GM23338 (cell line): ENCODE data around the gene AARS2.

Experiments
- CTCF ChIP-seq, 2 experiments: fragments of 200-600 bp in 1 of 2; sonication (generic) in 1 of 2; conservative IDR thresholded peaks; 2 replicates each; pipeline versions ENCODE4 v1.5.1 to v1.6.1; 2016 to 2017; ENCODE audit warnings: antibody characterized with exemption in 2 of 2, low read depth in 2 of 2, mild to moderate bottlenecking in 2 of 2, moderate library complexity in 1 of 2
- ETS1 ChIP-seq: IDR thresholded peaks from 2 replicates; pipeline ENCODE4 v1.6.1; 2016; ENCODE audit warnings: antibody characterized with exemption
- EZH2 ChIP-seq: fragments of 200-600 bp; sonication (generic); IDR thresholded peaks from one replicate; pipeline ENCODE4 v1.8.0; 2017; ENCODE audit warnings: antibody characterized with exemption, mild to moderate bottlenecking, low read depth; ENCODE audit not compliant: unreplicated experiment
- EZH2phosphoT487 ChIP-seq: fragments of 200-600 bp; sonication (generic); IDR thresholded peaks from one replicate; pipeline ENCODE4 v1.8.1; 2018; ENCODE audit warnings: antibody characterized with exemption; ENCODE audit not compliant: unreplicated experiment
- POLR2AphosphoS5 ChIP-seq: IDR thresholded peaks from 2 replicates; pipeline ENCODE4 v1.6.1; 2016; ENCODE audit warnings: antibody characterized with exemption, low read depth
- REST ChIP-seq: IDR thresholded peaks from one replicate; pipeline ENCODE4 v1.6.1; 2018; ENCODE audit warnings: antibody characterized with exemption; ENCODE audit not compliant: unreplicated experiment

GRCh38 chr6:44311767-44312166 lies 1.4 kb downstream of the AARS2 start:
- TF ChIP-seq ETS1 (no peak), CTCF (conservative IDR thresholded peaks at IDR 0.05; ENCODE audit: low read depth in 2 of 2) (no peak), EZH2 (no peak), POLR2AphosphoS5 (no peak), REST (no peak), EZH2phosphoT487 (no peak)
